GM23338 (cell line): ENCODE measurements around the gene ANKHD1. TPM values are rescaled to one million over a fixed set of nuclear protein-coding genes. Genes with fewer than 3 reads are reported as not detected.

Experiments
- ATAC-seq: fragments of 200-7000 bp; cut with Tn5 transposase; 3 replicates; pipeline ENCODE4 v1.9.1; 2020
- DNase-seq: peaks from one replicate; pipeline ENCODE4 v3.0.0-alpha.2; 2015; ENCODE audit warnings: low spot score
- H2AFZ ChIP-seq: fragments of 200-600 bp; sonication (generic); 2 replicates; pipeline ENCODE4 v1.8.0; 2016; ENCODE audit warnings: antibody characterized with exemption, mild to moderate bottlenecking, moderate library complexity
- H3F3A ChIP-seq: fragments of 200-600 bp; sonication (generic); replicated peaks from 2 replicates; pipeline ENCODE4 v1.8.0; 2017; ENCODE audit warnings: antibody characterized with exemption, mixed run types, low read depth
- H3K27ac ChIP-seq: fragments of 200-600 bp; sonication (generic); 2 replicates; pipeline ENCODE4 v1.6.1; 2016; ENCODE audit warnings: low read depth
- H3K27me3 ChIP-seq: fragments of 200-600 bp; sonication (generic); 2 replicates; pipeline ENCODE4 v1.8.0; 2016; ENCODE audit warnings: mild to moderate bottlenecking, mixed run types, moderate library complexity; ENCODE audit not compliant: insufficient read depth
- H3K36me3 ChIP-seq: fragments of 200-600 bp; sonication (generic); 2 replicates; pipeline ENCODE4 v1.8.0; 2016; ENCODE audit warnings: mild to moderate bottlenecking; ENCODE audit not compliant: insufficient read depth
- H3K4me1 ChIP-seq: fragments of 200-600 bp; sonication (generic); 2 replicates; pipeline ENCODE4 v1.8.0; 2016; ENCODE audit warnings: mild to moderate bottlenecking, moderate library complexity; ENCODE audit not compliant: insufficient read depth
- H3K4me2 ChIP-seq: fragments of 200-600 bp; sonication (generic); 2 replicates; pipeline ENCODE4 v1.7.1; 2017; ENCODE audit warnings: mixed run types
- H3K4me3 ChIP-seq: fragments of 200-600 bp; sonication (generic); 2 replicates; pipeline ENCODE4 v1.6.1; 2016; ENCODE audit warnings: mixed run types
- H3K79me2 ChIP-seq: fragments of 200-600 bp; sonication (generic); replicated peaks from 2 replicates; pipeline ENCODE4 v1.8.0; 2017; ENCODE audit warnings: mild to moderate bottlenecking; ENCODE audit not compliant: insufficient read depth
- H3K9me2 ChIP-seq: fragments of 200-600 bp; sonication (generic); 2 replicates; pipeline ENCODE4 v1.8.0; 2017; ENCODE audit not compliant: insufficient read depth
- H4K20me1 ChIP-seq: fragments of 200-600 bp; sonication (generic); replicated peaks from 2 replicates; pipeline ENCODE4 v1.8.0; 2017; ENCODE audit warnings: mild to moderate bottlenecking; ENCODE audit not compliant: insufficient read depth
- H3K27ac Mint-ChIP-seq: 2 replicates; pipeline ENCODE4 v1.8.0; 2020; ENCODE audit warnings: inconsistent platforms, mild to moderate bottlenecking, moderate library complexity, mixed read lengths
- H3K27me3 Mint-ChIP-seq: 3 replicates; pipeline ENCODE4 v1.8.0; 2022; ENCODE audit warnings: low read depth, mild to moderate bottlenecking, moderate library complexity, mixed read lengths, inconsistent platforms; ENCODE audit not compliant: insufficient read depth, poor library complexity
- H3K36me3 Mint-ChIP-seq: 3 replicates; pipeline ENCODE4 v1.8.0; 2021; ENCODE audit warnings: low read depth, mild to moderate bottlenecking, inconsistent platforms, moderate library complexity, mixed read lengths
- H3K4me1 Mint-ChIP-seq: 3 replicates; pipeline ENCODE4 v1.8.0; 2020; ENCODE audit warnings: mild to moderate bottlenecking, inconsistent platforms, mixed read lengths
- H3K4me3 Mint-ChIP-seq: 3 replicates; pipeline ENCODE4 v1.8.0; 2021; ENCODE audit warnings: moderate library complexity, mild to moderate bottlenecking, inconsistent platforms, mixed read lengths
- H3K9me3 Mint-ChIP-seq: 3 replicates; pipeline ENCODE4 v1.8.0; 2020; ENCODE audit warnings: moderate library complexity, mild to moderate bottlenecking, inconsistent platforms, mixed read lengths
- CREB1 ChIP-seq: fragments of 250-450 bp; sonication (Bioruptor Pico); IDR thresholded peaks from 2 replicates; pipeline ENCODE4 v1.5.0; 2020; ENCODE audit warnings: low read depth, mild to moderate bottlenecking, moderate library complexity
- CTCF ChIP-seq, 2 experiments: fragments of 200-600 bp in 1 of 2; sonication (generic) in 1 of 2; conservative IDR thresholded peaks; 2 replicates each; pipeline versions ENCODE4 v1.5.1 to v1.6.1; 2016 to 2017; ENCODE audit warnings: antibody characterized with exemption in 2 of 2, low read depth in 2 of 2, mild to moderate bottlenecking in 2 of 2, moderate library complexity in 1 of 2
- ETS1 ChIP-seq: IDR thresholded peaks from 2 replicates; pipeline ENCODE4 v1.6.1; 2016; ENCODE audit warnings: antibody characterized with exemption
- NANOG ChIP-seq: IDR thresholded peaks from 2 replicates; pipeline ENCODE4 v1.6.1; 2016; ENCODE audit warnings: antibody characterized with exemption, borderline replicate concordance
- POLR2AphosphoS5 ChIP-seq: IDR thresholded peaks from 2 replicates; pipeline ENCODE4 v1.6.1; 2016; ENCODE audit warnings: antibody characterized with exemption, low read depth
- STAT1 ChIP-seq: IDR thresholded peaks from one replicate; pipeline ENCODE4 v1.6.1; 2016; ENCODE audit warnings: antibody characterized with exemption; ENCODE audit not compliant: unreplicated experiment
- ZNF114 ChIP-seq: fragments of 250-450 bp; sonication (Bioruptor Pico); IDR thresholded peaks from 2 replicates; pipeline ENCODE4 v1.5.0; 2020; ENCODE audit warnings: mild to moderate bottlenecking, moderate library complexity
- polyA plus RNA-seq: library from polyadenylated mRNA; unstranded; fragments of >200 nt; fragmentation: Nextera tagmentation; extraction: Ambion mirVana; gene quantifications from 2 replicates; pipeline ENCODE4 v1.2.1, GENCODE V29; 2016
- total RNA-seq: library from RNA; depleted of rRNA; stranded (reverse); fragments of >200 nt; shearing (Covaris generic); gene quantifications from 2 replicates; pipeline ENCODE4 v1.2.3, GENCODE V29; 2014

Gene ANKHD1
- total and polyA plus RNA-seq, 2 experiments from 2014 or later: 73.0 to 119 TPM

- TF ChIP-seq NANOG (no peak), CTCF (conservative IDR thresholded peaks at IDR 0.05; ENCODE audit: low read depth in 2 of 2) (no peak)
These were observed 147.9 kb downstream of the ANKHD1 start (continued) for GRCh38 chr5:140549237-140550144.

GRCh38 chr5:140550147-140551079 is 148.8 kb downstream of the ANKHD1 start:
- peaks cover 38% of the 10 kb centered on the region for H3K79me2 ChIP-seq
- no peaks in the 10 kb centered on the region for H3K9me2 ChIP-seq
- Mint-ChIP-seq H3K36me3 (peaks cover 49% of the 10 kb centered on the region), H3K27ac (no peak overlapping the region), H3K9me3 (no peaks in the 10 kb centered on the region; the same call in 2 of the 3 replicates), H3K4me1 (peaks cover 25% of the 10 kb centered on the region), H3K27me3 (peaks cover 22% of the 10 kb centered on the region), H3K4me3 (no peak overlapping the region; the same call in 2 of the 3 replicates)
- peaks cover 17% of the 10 kb centered on the region for H3F3A ChIP-seq
- H3K27ac ChIP-seq: no peak overlapping the region
- DNase-seq (no peak), ATAC-seq (no peak)
- H2AFZ ChIP-seq: no peak overlapping the region
- H3K4me2 ChIP-seq: no peak overlapping the region
- no peak overlapping the region for H3K4me3 ChIP-seq
- no peaks in the 10 kb centered on the region for H3K27me3 ChIP-seq
- H3K36me3 ChIP-seq: peaks cover 21% of the 10 kb centered on the region; the same call in 1 of the 2 replicates
- H4K20me1 ChIP-seq: peaks cover 5% of the 10 kb centered on the region; the same call in 1 of the 2 replicates
- TF ChIP-seq ETS1 (no peak), ZNF114 (CRISPR knock-in tag) (no peak), STAT1 (no peak)
- H3K4me1 ChIP-seq: peaks cover 26% of the 10 kb centered on the region

GRCh38 chr5:140551872-140552271 is 150.2 kb downstream of the ANKHD1 start:
- Histone ChIP-seq H3K4me1 (peaks cover 27% of the 10 kb centered on the region), H3K4me3 (no peak overlapping the region), H3K27me3 (no peaks in the 10 kb centered on the region), H4K20me1 (peaks cover 5% of the 10 kb centered on the region; the same call in 1 of the 2 replicates), H3K79me2 (peaks cover 52% of the 10 kb centered on the region), H3F3A (peaks cover 10% of the 10 kb centered on the region), H3K4me2 (no peak overlapping the region), H3K9me2 (no peaks in the 10 kb centered on the region), H3K36me3 (peaks cover 21% of the 10 kb centered on the region; the same call in 1 of the 2 replicates), H2AFZ (no peak overlapping the region), H3K27ac (no peak overlapping the region)
- no peaks in the 10 kb centered on the region; the same call in 2 of the 3 replicates for H3K9me3 Mint-ChIP-seq
- no peak overlapping the region for H3K27ac Mint-ChIP-seq
- peaks cover 53% of the 10 kb centered on the region for H3K36me3 Mint-ChIP-seq
- H3K27me3 Mint-ChIP-seq: peaks cover 26% of the 10 kb centered on the region
- ATAC-seq (no peak), DNase-seq (no peak)
- H3K4me3 Mint-ChIP-seq: no peak overlapping the region
- H3K4me1 Mint-ChIP-seq: peaks cover 29% of the 10 kb centered on the region
- no peak for TF ChIP-seq CREB1
- TF ChIP-seq ZNF114 (CRISPR knock-in tag): no peak
- no peak for TF ChIP-seq POLR2AphosphoS5
